ELF-1 (cell line): Measurements from ENCODE around the gene SGO1.

Experiments
- DNase-seq: peaks from one replicate; pipeline ENCODE4 v3.0.0-alpha.2; 2016; ENCODE audit warnings: low read depth, low spot score

SGO1 gene

DNA sequence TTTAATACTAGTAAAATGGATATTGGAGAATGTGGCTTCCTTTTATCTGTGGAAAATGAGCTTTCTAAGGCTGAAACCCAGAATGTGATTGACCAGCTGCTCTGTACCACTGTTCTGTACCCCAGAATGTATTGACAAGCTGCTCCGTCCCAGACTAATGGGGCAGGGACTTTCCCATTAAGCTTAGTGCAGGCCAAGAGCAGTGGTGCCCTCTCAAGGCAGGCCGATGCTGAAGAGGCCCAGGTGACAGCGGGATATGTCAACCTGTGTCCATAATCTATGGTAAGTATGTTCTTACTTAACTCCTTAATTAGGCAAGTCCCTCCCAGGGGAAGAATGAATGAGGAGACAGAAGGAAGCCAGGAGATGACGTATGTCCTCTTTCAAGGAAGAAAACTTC lies 31.1 kb downstream of the SGO1 start:
- DNase-seq, result no peak

DNA sequence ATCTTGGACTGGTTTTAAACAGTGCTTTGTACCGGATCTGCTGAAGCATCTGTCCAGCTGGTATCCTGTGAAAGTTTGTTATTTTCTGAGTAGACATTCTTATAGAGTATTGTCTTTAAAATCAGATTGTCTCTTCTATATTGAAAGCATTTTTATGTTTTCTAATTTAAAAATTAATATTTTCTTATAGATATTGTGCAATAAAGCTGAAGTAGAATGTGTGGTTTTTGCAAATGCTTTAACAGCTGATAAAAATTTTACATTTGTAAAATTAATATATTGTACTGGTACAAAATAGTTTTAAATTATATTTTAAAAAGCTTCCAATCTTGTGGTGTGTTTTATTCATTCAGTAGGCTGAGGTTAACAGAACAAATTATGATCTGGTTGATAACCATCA lies 31.9 kb downstream of the SGO1 start:
- DNase-seq, result no peak

- DNase-seq, result no peak
Observed at GRCh38 chr3:20148466-20148865, 37.5 kb downstream of the SGO1 start.

DNA sequence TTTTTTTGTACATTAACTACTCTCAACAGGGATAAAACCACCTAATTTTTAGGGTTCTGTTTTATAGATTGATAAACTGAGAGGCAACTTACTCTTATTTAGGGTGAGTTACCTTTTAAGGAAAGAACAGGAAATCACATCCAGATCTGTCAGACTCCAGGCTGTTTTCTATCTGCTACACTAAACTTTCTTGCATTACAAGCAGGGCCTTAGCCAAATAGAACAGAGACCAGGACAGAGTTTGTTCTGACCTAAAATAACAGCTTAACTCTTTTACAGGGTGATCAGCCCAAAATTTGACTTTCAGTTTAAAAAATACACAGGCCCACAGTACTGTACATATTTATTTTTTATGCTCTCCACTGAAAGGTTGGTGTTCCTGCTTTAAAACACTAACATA lies 38.6 kb downstream of the SGO1 start:
- DNase-seq, result no peak

- no peak for DNase-seq
Observed at GRCh38 chr3:20146301-20146700, 39.7 kb downstream of the SGO1 start.

- no peak for DNase-seq
Observed at GRCh38 chr3:20145874-20146273, 40.1 kb downstream of the SGO1 start.

- no peak for DNase-seq
Observed at GRCh38 chr3:20143519-20143918, 42.5 kb downstream of the SGO1 start.

DNA sequence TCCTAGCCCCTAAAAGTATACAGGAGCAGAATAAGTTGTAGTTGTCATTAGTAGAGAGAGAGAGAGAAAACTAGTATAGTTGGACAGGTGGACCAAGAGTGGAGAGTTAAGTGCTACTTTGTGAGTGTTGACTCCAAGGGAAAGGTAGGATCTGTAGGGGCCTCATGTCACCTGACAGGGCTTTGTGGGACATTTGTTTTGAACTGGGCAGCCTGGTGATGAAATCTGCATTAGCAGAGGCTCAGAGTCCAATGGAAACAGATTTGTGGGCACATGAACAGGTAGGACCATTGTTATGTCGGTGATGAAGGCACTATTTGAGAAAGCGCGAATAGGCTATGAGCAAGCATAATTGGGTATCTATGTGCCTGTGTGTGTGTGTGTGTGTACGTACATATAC lies 43.5 kb downstream of the SGO1 start:
- DNase-seq, result no peak

- DNase-seq, result peak; percentile 84
Observed at GRCh38 chr3:20141851-20142250, 44.2 kb downstream of the SGO1 start.

- DNase-seq, result no peak
Observed at GRCh38 chr3:20141316-20141715, 44.7 kb downstream of the SGO1 start.

DNA sequence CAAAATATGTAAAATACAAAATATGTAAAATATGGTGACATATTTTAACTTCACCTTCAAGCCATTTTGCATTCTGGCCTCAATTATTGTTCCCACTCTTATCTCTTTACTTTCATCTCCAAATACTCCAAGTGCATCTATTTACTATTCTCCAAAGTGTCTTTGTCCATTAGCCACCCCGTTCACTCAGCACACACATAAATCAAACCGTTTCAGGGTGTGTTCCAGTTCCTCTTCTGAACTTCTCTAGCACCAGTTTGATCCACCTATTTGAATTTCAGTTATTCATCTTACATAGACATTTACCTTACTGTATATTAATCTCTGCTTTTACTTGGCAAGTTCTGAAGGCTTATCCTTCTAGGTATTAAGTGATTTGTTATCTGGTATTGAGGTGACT lies 45.1 kb downstream of the SGO1 start:
- no peak for DNase-seq

DNA sequence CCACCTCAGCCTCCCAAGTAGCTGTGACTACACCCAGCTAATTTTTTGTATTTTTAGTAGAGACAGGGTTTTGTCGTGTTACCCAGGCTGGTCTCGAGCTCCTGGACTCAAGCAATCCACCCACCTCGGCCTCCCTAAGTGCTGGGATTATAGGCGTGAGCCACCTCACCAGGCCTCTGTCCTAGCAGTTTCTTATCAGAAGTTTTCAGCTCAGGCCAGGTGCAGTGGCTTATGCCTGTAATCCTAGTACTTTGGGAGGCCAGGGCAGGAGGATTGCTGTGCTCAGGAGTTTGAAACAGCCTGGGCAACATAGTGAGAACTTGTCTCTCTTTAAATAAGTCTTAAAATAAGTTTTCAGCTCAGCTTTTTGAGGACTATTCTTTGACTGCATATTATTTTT lies 48.4 kb downstream of the SGO1 start:
- peak; percentile 44 for DNase-seq

GRCh38 chr3:20136231-20136630 lies 49.8 kb downstream of the SGO1 start:
- no peak for DNase-seq

DNA sequence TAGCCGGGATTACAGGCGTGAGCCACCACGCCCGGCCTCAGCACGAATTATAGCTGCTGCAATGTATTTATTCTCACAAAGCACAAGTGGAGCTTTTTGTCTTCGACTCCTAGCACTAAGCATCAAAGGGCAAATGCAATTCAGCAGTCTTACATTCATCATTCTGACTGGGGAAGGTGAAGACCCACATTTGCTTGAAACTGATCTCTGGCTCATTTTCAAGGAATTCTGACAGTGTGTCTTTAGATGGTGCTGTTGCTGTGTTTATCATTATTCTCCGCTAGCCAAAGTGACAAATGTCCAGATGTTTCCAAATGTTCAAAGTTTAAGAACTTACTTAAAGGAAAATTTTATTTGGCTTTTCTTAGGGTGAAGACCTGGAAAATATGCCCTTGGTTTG lies 55.9 kb downstream of the SGO1 start:
- no peak for DNase-seq

- no peak for DNase-seq
Observed at GRCh38 chr3:20128358-20128757, 57.6 kb downstream of the SGO1 start.

GRCh38 chr3:20125897-20126296 lies 60.1 kb downstream of the SGO1 start:
- no peak for DNase-seq

DNA sequence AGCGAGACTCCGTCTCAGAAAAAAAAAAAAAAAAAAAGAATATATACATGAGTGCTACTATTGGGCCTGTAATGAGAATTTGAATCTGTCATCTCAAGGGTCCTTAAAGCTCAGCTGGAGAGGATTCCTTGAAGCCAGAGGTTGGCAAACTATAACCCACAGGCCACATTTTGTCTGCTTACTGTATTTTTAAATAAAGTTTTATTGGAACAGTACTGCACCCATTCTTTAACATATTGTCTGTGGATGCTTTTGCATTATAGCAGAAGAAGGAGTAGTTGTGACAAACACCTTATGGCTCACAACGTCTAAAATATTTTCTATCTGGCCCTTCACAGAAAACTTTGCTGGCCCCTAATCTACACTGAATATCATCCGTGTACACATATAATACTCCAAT lies 60.7 kb downstream of the SGO1 start:
- no peak for DNase-seq

DNA sequence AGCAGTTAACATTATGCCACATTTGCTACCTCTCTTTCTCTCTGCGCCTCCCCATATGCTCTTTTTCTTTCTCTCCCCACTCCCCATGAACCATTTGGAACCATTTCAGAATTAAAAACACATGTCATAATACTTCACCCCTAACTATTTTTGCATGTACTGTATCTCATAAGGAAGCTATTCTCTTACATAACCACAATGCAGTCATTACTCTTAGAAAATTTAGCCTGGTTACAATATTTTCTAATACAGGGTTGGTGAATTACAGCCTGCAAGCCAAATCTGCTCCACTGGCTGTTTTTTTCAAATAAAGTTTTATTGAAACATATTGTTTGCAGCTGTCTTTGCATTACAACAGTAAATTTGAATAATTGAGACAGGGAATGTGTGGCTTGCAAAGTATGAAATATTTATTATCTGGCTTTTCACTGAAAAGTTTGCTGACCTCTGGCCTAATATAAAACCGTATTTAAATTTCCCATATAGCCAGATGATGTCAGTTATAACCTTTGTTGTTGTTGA lies 62.8 kb downstream of the SGO1 start:
- no peak for DNase-seq

GRCh38 chr3:20121088-20121487 lies 64.9 kb downstream of the SGO1 start:
- DNase-seq, result no peak
